HepG2 (cell line): ENCODE results near the gene RETREG2. TPM values are rescaled to one million over a fixed set of nuclear protein-coding genes. Genes with fewer than 3 reads are reported as not detected.

ENCODE experiments used
- ARID2 ChIP-seq: sonication (generic); formaldehyde crosslinking; IDR thresholded peaks from 2 replicates; pipeline ENCODE4 v1.8.1; 2022; ENCODE audit warnings: mild to moderate bottlenecking, missing genetic modification reagents, borderline replicate concordance
- ATF2 ChIP-seq: sonication (generic); formaldehyde crosslinking; IDR thresholded peaks from 2 replicates; pipeline ENCODE4 v1.4.0; 2020; ENCODE audit warnings: missing genetic modification reagents
- BRD4 ChIP-seq: sonication (generic); formaldehyde crosslinking; IDR thresholded peaks from 2 replicates; pipeline ENCODE4 v1.4.0; 2020; ENCODE audit warnings: missing genetic modification reagents
- DNMT3B ChIP-seq: conservative IDR thresholded peaks from 2 replicates; pipeline ENCODE4 v1.6.1; 2016; ENCODE audit warnings: missing biosample characterization, control low read depth
- EEA1 ChIP-seq: sonication (generic); formaldehyde crosslinking; IDR thresholded peaks from 2 replicates; pipeline ENCODE4 v1.5.1; 2020; ENCODE audit warnings: mild to moderate bottlenecking, missing genetic modification reagents, borderline replicate concordance
- ELF3 ChIP-seq: IDR thresholded peaks from 2 replicates; pipeline ENCODE4 v1.6.1; 2016; ENCODE audit warnings: missing genetic modification reagents, missing compliant biosample characterization
- FOSL2 ChIP-seq: sonication (generic); formaldehyde crosslinking; IDR thresholded peaks from 2 replicates; pipeline ENCODE4 v1.4.0; 2020; ENCODE audit warnings: missing genetic modification reagents
- FOXA1 ChIP-seq, 2 experiments: fragments of 450-650 bp in 1 of 2; sonication (generic) in 1 of 2; formaldehyde crosslinking in 1 of 2; IDR thresholded peaks; 2 replicates each; pipeline versions ENCODE4 v1.4.0 to v1.6.1; 2016 to 2020; ENCODE audit warnings: missing genetic modification reagents in 1 of 2
- FOXC1 ChIP-seq: sonication (generic); formaldehyde crosslinking; IDR thresholded peaks from 2 replicates; pipeline ENCODE4 v1.8.0; 2022; ENCODE audit warnings: mild to moderate bottlenecking, missing genetic modification reagents, borderline replicate concordance
- GABPA ChIP-seq, 2 experiments: IDR thresholded peaks; 2 replicates each; pipeline ENCODE4 v1.6.1; 2011 to 2016; ENCODE audit warnings: low read depth in 2 of 2, low read length in 1 of 2, missing biosample characterization in 1 of 2, missing genetic modification characterization in 1 of 2
- KAT2B ChIP-seq: fragments of 150-350 bp; IDR thresholded peaks from 2 replicates; pipeline ENCODE4 v1.6.1; 2014; ENCODE audit warnings: low read depth, low read length, borderline replicate concordance
- MTA3 ChIP-seq: sonication (generic); formaldehyde crosslinking; IDR thresholded peaks from 2 replicates; pipeline ENCODE4 v1.4.0; 2020; ENCODE audit warnings: missing genetic modification reagents
- RBAK ChIP-seq: sonication (generic); formaldehyde crosslinking; IDR thresholded peaks from 2 replicates; pipeline ENCODE4 v1.5.1; 2020; ENCODE audit warnings: mild to moderate bottlenecking, missing genetic modification reagents
- RNF2 ChIP-seq: fragments of 450-650 bp; conservative IDR thresholded peaks from 2 replicates; pipeline ENCODE4 v1.6.1; 2016; ENCODE audit warnings: low read depth
- SMARCE1 ChIP-seq: fragments of 450-650 bp; IDR thresholded peaks from 2 replicates; pipeline ENCODE4 v1.6.1; 2017; ENCODE audit warnings: borderline replicate concordance
- TAF1 ChIP-seq: sonication (generic); formaldehyde crosslinking; IDR thresholded peaks from 2 replicates; pipeline ENCODE4 v1.4.0; 2020; ENCODE audit warnings: missing genetic modification reagents
- TBL1XR1 ChIP-seq: fragments of 150-350 bp; IDR thresholded peaks from 2 replicates; pipeline ENCODE4 v1.6.1; 2014; ENCODE audit warnings: borderline replicate concordance, low read length; ENCODE audit not compliant: partially characterized antibody
- TCF7 ChIP-seq: sonication (generic); IDR thresholded peaks from 2 replicates; pipeline ENCODE4 v1.6.1; 2016; ENCODE audit warnings: antibody characterized with exemption, low read depth
- TEAD2 ChIP-seq: sonication (generic); formaldehyde crosslinking; IDR thresholded peaks from 2 replicates; pipeline ENCODE4 v1.9.0; 2021; ENCODE audit warnings: missing genetic modification reagents
- ZHX1 ChIP-seq: sonication (generic); formaldehyde crosslinking; IDR thresholded peaks from 2 replicates; pipeline ENCODE4 v1.8.1; 2022; ENCODE audit warnings: low read depth, mild to moderate bottlenecking, missing genetic modification reagents
- ZNF17 ChIP-seq: sonication (generic); formaldehyde crosslinking; IDR thresholded peaks from 2 replicates; pipeline ENCODE4 v1.5.0; 2020; ENCODE audit warnings: mild to moderate bottlenecking, missing genetic modification reagents
- ZNF619 ChIP-seq: sonication (generic); formaldehyde crosslinking; IDR thresholded peaks from 2 replicates; pipeline ENCODE4 v1.4.0; 2020; ENCODE audit warnings: mild to moderate bottlenecking, missing genetic modification reagents
- ZNF766 ChIP-seq: sonication (generic); formaldehyde crosslinking; IDR thresholded peaks from 2 replicates; pipeline ENCODE4 v1.5.0; 2020; ENCODE audit warnings: missing genetic modification reagents, borderline replicate concordance
- polyA plus RNA-seq, 8 experiments: library from polyadenylated mRNA; depleted of rRNA in 3 of 8; stranded (reverse) in 7 of 8; unstranded in 1 of 8; fragments of >200 nt; fragmentation: Illumina TruSeq in 4 of 8; extraction: Trizol in 4 of 8; gene quantifications; 2 replicates each; pipeline versions ENCODE4 v1.2.1 to v1.2.3, GENCODE V29; 2011 to 2016; ENCODE audit warnings: low read depth in 4 of 8, missing spikeins in 1 of 8, mixed read lengths in 1 of 8; ENCODE audit not compliant: insufficient read depth in 1 of 8
- total RNA-seq, 5 experiments: library from RNA; depleted of rRNA; stranded (reverse); fragments of >200 nt; fragmentation: Illumina TruSeq; extraction: Trizol; gene quantifications; 2 replicates each; pipeline ENCODE4 v1.2.3, GENCODE V29; 2016; ENCODE audit warnings: low read depth in 1 of 5
- TF ChIP-seq, protein P1 (sequence below): sonication (generic); formaldehyde crosslinking; IDR thresholded peaks from 2 replicates; pipeline ENCODE4 v1.8.1; 2023; ENCODE audit warnings: mild to moderate bottlenecking, inconsistent platforms, moderate library complexity, missing genetic modification reagents, borderline replicate concordance

The RETREG2 gene
- total and polyA plus RNA-seq, 2 of the 13 experiments (the other 11 are each of a cell fraction or from before 2014, with no cell fraction given), result 86.0 to 134 TPM

GRCh38 chr2:219218732-219219701 lies 40.9 kb downstream of the RETREG2 start, which contains the start of gene ABCB6 (continued):
- no peak for TF ChIP-seq RBAK
- TF ChIP-seq RNF2, result peak; percentile 88; the same call in 1 of the 2 replicates
- peak; percentile 91; the same call in 1 of the 2 replicates for TF ChIP-seq EEA1 (CRISPR knock-in tag)
- peak; percentile 100 for TF ChIP-seq TAF1 (CRISPR knock-in tag)
- TF ChIP-seq FOXC1, result peak; percentile 99
- peak; percentile 56; the same call in 1 of the 2 replicates for TF ChIP-seq FOSL2 (CRISPR knock-in tag)
- peak; percentile 98 for TF ChIP-seq ARID2 (CRISPR knock-in tag)
- TF ChIP-seq ZNF619, result peak; percentile 75; the same call in 1 of the 2 replicates
- TF ChIP-seq FOXA1 (IDR thresholded peaks at IDR 0.05), result no peak
- peak; percentile 26; the same call in 1 of the 2 replicates for TF ChIP-seq FOXA1 (CRISPR knock-in tag; IDR thresholded peaks at IDR 0.05)
- TF ChIP-seq TBL1XR1, result no peak
- TF ChIP-seq TEAD2 (CRISPR knock-in tag), result no peak
- peak; percentile 77 for TF ChIP-seq ELF3 (CRISPR knock-in tag)
- no peak for TF ChIP-seq KAT2B
- TF ChIP-seq BRD4, result peak; percentile 97; the same call in 1 of the 2 replicates
- TF ChIP-seq, protein P1, sequence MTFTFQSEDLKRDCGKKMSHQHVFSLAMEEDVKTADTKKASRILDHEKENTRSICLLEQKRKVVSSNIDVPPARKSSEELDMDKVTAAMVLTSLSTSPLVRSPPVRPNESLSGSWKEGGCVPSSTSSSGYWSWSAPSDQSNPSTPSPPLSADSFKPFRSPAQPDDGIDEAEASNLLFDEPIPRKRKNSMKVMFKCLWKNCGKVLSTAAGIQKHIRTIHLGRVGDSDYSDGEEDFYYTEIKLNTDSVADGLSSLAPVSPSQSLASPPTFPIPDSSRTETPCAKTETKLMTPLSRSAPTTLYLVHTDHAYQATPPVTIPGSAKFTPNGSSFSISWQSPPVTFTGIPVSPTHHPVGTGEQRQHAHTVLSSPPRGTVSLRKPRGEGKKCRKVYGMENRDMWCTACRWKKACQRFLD, result peak; percentile 73
- no peak for TF ChIP-seq SMARCE1
- TF ChIP-seq ATF2 (CRISPR knock-in tag), result no peak
- no peak for TF ChIP-seq GABPA (IDR thresholded peaks at IDR 0.05; ENCODE audit: low read depth, low read length)
- peak; percentile 36; the same call in 1 of the 2 replicates for TF ChIP-seq GABPA (CRISPR knock-in tag; IDR thresholded peaks at IDR 0.05; ENCODE audit: low read depth)
- peak; percentile 74; the same call in 1 of the 2 replicates for TF ChIP-seq ZNF766 (CRISPR knock-in tag)
- no peak for TF ChIP-seq MTA3
- TF ChIP-seq ZNF17 (CRISPR knock-in tag), result no peak; the same call in 1 of the 2 replicates
- TF ChIP-seq DNMT3B, result peak; percentile 71; the same call in 1 of the 2 replicates
- no peak for TF ChIP-seq TCF7
- 0 out of 2 replicates have a peak, but pooled peaks have one; percentile 73 for TF ChIP-seq ZHX1
